MM.1S (cell line): ENCODE data around the gene KDF1.

Experiments used
- EZH2phosphoT487 ChIP-seq: fragments of 300-600 bp; sonication (generic); IDR thresholded peaks from 2 replicates; pipeline ENCODE4 v1.6.1; 2018; ENCODE audit warnings: antibody characterized with exemption, low read length
- TF ChIP-seq, protein P1 (sequence below): fragments of 300-600 bp; sonication (generic); IDR thresholded peaks from 2 replicates; pipeline ENCODE4 v1.5.1; 2016; ENCODE audit warnings: antibody characterized with exemption, low read length, mixed read lengths

DNA sequence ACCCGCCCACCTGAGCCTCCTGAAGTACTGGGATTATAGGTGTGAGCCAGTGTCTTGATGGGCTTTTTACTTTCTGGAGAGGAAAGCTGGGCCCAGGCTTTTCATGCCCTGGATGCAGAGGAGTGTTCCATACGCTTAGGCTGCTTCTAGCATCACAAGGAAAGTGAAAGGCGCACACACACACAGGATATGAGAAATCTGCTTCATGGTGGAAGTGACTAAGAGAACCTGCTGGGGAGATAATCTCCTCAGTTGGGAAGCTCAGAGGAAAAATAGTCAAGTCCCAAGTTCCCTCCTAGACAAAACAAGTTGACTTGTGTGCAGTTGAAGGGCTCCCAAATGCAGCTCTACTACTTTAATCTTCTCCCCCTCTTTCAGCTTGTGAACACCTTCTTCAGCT is 36.6 kb downstream of the KDF1 start:
- TF ChIP-seq, protein P1, sequence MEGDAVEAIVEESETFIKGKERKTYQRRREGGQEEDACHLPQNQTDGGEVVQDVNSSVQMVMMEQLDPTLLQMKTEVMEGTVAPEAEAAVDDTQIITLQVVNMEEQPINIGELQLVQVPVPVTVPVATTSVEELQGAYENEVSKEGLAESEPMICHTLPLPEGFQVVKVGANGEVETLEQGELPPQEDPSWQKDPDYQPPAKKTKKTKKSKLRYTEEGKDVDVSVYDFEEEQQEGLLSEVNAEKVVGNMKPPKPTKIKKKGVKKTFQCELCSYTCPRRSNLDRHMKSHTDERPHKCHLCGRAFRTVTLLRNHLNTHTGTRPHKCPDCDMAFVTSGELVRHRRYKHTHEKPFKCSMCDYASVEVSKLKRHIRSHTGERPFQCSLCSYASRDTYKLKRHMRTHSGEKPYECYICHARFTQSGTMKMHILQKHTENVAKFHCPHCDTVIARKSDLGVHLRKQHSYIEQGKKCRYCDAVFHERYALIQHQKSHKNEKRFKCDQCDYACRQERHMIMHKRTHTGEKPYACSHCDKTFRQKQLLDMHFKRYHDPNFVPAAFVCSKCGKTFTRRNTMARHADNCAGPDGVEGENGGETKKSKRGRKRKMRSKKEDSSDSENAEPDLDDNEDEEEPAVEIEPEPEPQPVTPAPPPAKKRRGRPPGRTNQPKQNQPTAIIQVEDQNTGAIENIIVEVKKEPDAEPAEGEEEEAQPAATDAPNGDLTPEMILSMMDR: no peak
- TF ChIP-seq EZH2phosphoT487: no peak
